ENCODE data around the gene IL37. TPM values are rescaled to one million over a fixed set of nuclear protein-coding genes. Genes with fewer than 3 reads are reported as not detected.

The IL37 gene
- total and polyA plus RNA-seq, 2 donors (not counting 3 experiments of a cell fraction or from before 2014, with no cell fraction given): not detected

DNA sequence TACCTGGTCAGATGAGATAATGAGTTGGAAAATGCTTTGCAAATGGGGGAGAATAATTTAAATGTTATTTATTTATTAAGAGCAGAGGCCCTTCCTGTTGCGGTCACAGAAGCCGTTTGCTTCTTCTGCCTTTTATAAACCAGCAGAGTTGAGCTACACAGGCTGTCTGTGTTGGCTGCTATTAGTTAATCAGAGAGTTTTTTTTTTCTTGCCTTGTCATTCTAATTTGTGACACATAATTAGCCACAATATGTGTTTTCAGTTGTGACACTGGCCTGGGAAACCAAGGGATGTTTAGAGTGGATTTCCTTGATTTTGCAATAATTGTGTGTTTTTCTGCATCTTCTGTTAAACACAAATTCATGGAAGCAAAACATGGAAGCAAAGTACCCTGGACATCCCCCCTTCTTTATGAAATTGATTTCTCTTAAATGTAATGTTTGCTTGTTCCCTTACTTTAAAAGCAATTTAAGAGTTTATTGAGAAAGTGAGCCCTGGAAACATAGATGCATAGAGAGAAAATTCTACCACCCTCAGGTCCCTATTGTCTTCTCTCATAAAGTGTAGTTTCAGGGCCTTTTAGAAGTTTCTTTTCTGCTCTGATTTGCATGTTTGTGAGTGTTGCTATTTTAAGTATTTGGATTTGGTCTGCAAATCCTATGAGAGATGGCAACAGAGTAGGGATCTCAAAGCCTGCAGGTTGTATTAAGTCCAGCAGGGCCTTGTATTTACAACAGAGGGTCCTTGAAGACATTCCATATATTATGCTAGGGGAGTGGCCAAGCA, 22.8 kb upstream of the IL37 start:
- TF ChIP-seq, protein P1, sequence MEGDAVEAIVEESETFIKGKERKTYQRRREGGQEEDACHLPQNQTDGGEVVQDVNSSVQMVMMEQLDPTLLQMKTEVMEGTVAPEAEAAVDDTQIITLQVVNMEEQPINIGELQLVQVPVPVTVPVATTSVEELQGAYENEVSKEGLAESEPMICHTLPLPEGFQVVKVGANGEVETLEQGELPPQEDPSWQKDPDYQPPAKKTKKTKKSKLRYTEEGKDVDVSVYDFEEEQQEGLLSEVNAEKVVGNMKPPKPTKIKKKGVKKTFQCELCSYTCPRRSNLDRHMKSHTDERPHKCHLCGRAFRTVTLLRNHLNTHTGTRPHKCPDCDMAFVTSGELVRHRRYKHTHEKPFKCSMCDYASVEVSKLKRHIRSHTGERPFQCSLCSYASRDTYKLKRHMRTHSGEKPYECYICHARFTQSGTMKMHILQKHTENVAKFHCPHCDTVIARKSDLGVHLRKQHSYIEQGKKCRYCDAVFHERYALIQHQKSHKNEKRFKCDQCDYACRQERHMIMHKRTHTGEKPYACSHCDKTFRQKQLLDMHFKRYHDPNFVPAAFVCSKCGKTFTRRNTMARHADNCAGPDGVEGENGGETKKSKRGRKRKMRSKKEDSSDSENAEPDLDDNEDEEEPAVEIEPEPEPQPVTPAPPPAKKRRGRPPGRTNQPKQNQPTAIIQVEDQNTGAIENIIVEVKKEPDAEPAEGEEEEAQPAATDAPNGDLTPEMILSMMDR (IDR thresholded peaks at IDR 0.05; ENCODE audit: extremely low read depth in 1 of 2, insufficient read depth in 1 of 2, low read depth in 1 of 2, low read length in 2 of 2): no peak
- TF ChIP-seq JUN (IDR thresholded peaks at IDR 0.05; ENCODE audit: borderline replicate concordance, insufficient read depth, insufficient read length, low read depth): no peak
- CTCF ChIA-PET: interaction anchor here (4.0 kb wide), 1 partner anchor 138 kb away, joined by 218 read pairs; no protein-coding TSS in a partner anchor

DNA sequence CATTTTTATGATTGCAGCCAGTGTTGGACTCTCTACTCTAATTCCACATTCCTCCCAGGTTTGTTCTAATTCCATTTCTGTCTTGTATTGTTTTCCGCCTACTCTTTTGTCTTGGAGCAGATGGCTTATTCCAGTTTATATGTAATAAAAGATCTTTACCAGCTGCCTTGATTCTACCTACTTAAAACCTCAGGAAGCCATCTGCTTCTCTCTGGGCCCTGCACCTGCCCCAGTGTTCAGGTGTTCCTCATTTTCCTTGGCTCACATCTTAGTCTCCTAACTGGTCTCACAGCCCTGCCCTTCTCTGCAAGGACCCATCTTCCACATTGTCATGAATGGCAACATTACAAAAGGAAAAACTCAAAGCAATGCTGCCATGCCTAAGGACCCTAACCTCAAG, 21.0 kb upstream of the IL37 start:
- H3K9ac ChIP-seq (replicated peaks; ENCODE audit: extremely low read depth, insufficient read depth, low read length): no peak overlapping the region
- H3K36me3 ChIP-seq (ENCODE audit: control insufficient read depth in 2 of 2, extremely low read depth in 1 of 2, insufficient read depth in 2 of 2, low read length in 2 of 2): no peaks in the 10 kb centered on the region
- no peaks in the 10 kb centered on the region for H3K9me1 ChIP-seq (replicated peaks; ENCODE audit: control insufficient read depth, extremely low read depth, insufficient read depth, low read length)
- H3K4me3 ChIP-seq (replicated peaks in 1 of 3; ENCODE audit: insufficient read depth in 1 of 3, low read depth in 1 of 3, low read length in 3 of 3): no peak overlapping the region
- BruUV-seq (replicated peaks): no TSS peak
- H3K9me3 ChIP-seq (replicated peaks; ENCODE audit: control insufficient read depth, insufficient read depth, low read length): no peaks in the 10 kb centered on the region
- H3K4me1 ChIP-seq (ENCODE audit: control insufficient read depth, extremely low read depth, insufficient read depth, low read length): no peaks in the 10 kb centered on the region
- H2AFZ ChIP-seq (ENCODE audit: low read depth, low read length): no peak overlapping the region
- no peak overlapping the region for H3K4me2 ChIP-seq (ENCODE audit: insufficient read depth, low read length)
- POLR2A ChIA-PET: no interaction called here
- DNase-seq (ENCODE audit: low read depth, low spot score) (no peak), FAIRE-seq (no peak)
- no peak for TF ChIP-seq GATA2 (IDR thresholded peaks at IDR 0.05; ENCODE audit: insufficient read depth, insufficient read length, low read depth, low read length)
- peaks cover 9 to 10% of the 10 kb centered on the region in 2 experiments for H3K27me3 ChIP-seq (ENCODE audit: control insufficient read depth in 2 of 2, insufficient read depth in 2 of 2, low read length in 2 of 2)
- CTCF ChIA-PET: interaction anchor here (0.6 to 2.2 kb wide), 3 partner anchors 14 to 140 kb away, joined by 3 to 9 read pairs (median 5); no protein-coding TSS in a partner anchor
- H3K27ac ChIP-seq (ENCODE audit: insufficient read depth, low read depth, low read length): no peak overlapping the region
- dilution Hi-C loops (cut with MboI; ENCODE audit: extremely low pct_ligation_motif_present, low sequenced_read_pairs): no loop called here
- H3K79me2 ChIP-seq (ENCODE audit: control insufficient read depth, insufficient read depth, low read length): no peaks in the 10 kb centered on the region
- H4K20me1 ChIP-seq (replicated peaks; ENCODE audit: control insufficient read depth, extremely low read depth, insufficient read depth, low read length): no peaks in the 10 kb centered on the region
- intact Hi-C loops (cut with micrococcal nuclease): no loop called here

More for the DNA sequence above, 22.8 kb upstream of the IL37 start:
- H3K36me3 ChIP-seq (ENCODE audit: control insufficient read depth in 2 of 2, extremely low read depth in 1 of 2, insufficient read depth in 2 of 2, low read length in 2 of 2): no peaks in the 10 kb centered on the region
- peaks cover 3% of the 10 kb centered on the region in 2 experiments for H3K27me3 ChIP-seq (ENCODE audit: control insufficient read depth in 2 of 2, insufficient read depth in 2 of 2, low read length in 2 of 2)
- no peak for DNase-seq (ENCODE audit: low read depth, low spot score)
- no peak overlapping the region for H2AFZ ChIP-seq (ENCODE audit: low read depth, low read length)
- H3K4me3 ChIP-seq (replicated peaks in 1 of 3; ENCODE audit: insufficient read depth in 1 of 3, low read depth in 1 of 3, low read length in 3 of 3): no peak overlapping the region
- no peak overlapping the region for H3K9ac ChIP-seq (replicated peaks; ENCODE audit: extremely low read depth, insufficient read depth, low read length)
- no peak overlapping the region for H3K4me2 ChIP-seq (ENCODE audit: insufficient read depth, low read length)
- no peaks in the 10 kb centered on the region for H3K79me2 ChIP-seq (ENCODE audit: control insufficient read depth, insufficient read depth, low read length)
- dilution Hi-C loops (cut with MboI; ENCODE audit: extremely low pct_ligation_motif_present, low sequenced_read_pairs): no loop called here
- H4K20me1 ChIP-seq (replicated peaks; ENCODE audit: control insufficient read depth, extremely low read depth, insufficient read depth, low read length): no peaks in the 10 kb centered on the region
- H3K27ac ChIP-seq (ENCODE audit: insufficient read depth, low read depth, low read length): no peak overlapping the region
- intact Hi-C loops (cut with micrococcal nuclease): no loop called here
- H3K4me1 ChIP-seq (ENCODE audit: control insufficient read depth, extremely low read depth, insufficient read depth, low read length): no peaks in the 10 kb centered on the region
- H3K9me3 ChIP-seq (replicated peaks; ENCODE audit: control insufficient read depth, insufficient read depth, low read length): no peaks in the 10 kb centered on the region
- H3K9me1 ChIP-seq (replicated peaks; ENCODE audit: control insufficient read depth, extremely low read depth, insufficient read depth, low read length): no peaks in the 10 kb centered on the region
- BruUV-seq (replicated peaks): no TSS peak
- no peak for FAIRE-seq
- POLR2A ChIA-PET: no interaction called here

All from endothelial cell of umbilical vein (primary cell).